Measurements from ENCODE around the gene SBF2. TPM values are rescaled to one million over a fixed set of nuclear protein-coding genes. Genes with fewer than 3 reads are reported as not detected.
"Not testable (repeated sequence)": the region's sequence is repeated elsewhere in the genome, so short reads cannot be mapped to it uniquely, and the experiment has no call there.

Gene SBF2
- total RNA-seq, 1 donor from 2014 or later = 24.0 TPM

DNA sequence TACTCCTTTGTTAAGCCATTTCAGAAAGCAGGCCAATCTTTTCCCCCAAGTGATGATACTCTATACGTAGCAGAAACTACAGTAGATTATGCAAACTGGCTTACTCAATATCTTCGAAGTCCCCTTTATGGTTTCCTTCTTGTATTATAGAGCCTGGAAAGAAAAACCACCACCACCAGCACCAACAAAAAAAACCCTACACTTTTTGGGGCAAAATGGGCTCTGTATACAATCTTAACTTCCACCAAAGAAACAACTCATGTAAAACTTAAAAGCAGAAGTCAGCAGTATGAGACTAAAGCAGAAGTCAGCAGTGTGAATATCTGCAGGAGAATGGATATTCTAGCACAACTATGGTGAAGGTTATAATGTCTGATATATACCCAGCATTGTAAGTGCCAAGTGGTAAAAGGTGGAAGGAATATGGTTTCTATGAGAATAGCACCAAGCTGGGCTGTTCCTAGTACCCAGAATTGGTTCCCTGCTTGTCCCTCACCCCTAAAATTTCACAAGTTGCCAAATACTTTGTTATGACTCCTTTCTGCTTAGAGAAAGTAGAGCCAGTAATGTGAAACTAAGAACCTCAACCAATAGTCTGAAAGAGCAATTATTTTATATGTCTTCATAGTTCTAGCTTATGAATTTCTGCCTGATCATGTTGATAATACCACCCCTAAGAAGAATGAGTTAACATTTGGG, 252.1 kb downstream of the SBF2 start:
- FAIRE-seq (no peak), DNase-seq (ENCODE audit: low read depth) (no peak)
- Histone ChIP-seq H3K4me3 (ENCODE audit: low read depth, low read length) (no peak overlapping the region), H3K27me3 (ENCODE audit: control insufficient read depth, insufficient read depth, low read length) (no peaks in the 10 kb centered on the region), H3K36me3 (ENCODE audit: control insufficient read depth, insufficient read depth, low read length) (no peaks in the 10 kb centered on the region)
- TF ChIP-seq, protein P1, sequence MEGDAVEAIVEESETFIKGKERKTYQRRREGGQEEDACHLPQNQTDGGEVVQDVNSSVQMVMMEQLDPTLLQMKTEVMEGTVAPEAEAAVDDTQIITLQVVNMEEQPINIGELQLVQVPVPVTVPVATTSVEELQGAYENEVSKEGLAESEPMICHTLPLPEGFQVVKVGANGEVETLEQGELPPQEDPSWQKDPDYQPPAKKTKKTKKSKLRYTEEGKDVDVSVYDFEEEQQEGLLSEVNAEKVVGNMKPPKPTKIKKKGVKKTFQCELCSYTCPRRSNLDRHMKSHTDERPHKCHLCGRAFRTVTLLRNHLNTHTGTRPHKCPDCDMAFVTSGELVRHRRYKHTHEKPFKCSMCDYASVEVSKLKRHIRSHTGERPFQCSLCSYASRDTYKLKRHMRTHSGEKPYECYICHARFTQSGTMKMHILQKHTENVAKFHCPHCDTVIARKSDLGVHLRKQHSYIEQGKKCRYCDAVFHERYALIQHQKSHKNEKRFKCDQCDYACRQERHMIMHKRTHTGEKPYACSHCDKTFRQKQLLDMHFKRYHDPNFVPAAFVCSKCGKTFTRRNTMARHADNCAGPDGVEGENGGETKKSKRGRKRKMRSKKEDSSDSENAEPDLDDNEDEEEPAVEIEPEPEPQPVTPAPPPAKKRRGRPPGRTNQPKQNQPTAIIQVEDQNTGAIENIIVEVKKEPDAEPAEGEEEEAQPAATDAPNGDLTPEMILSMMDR (IDR thresholded peaks at IDR 0.05; ENCODE audit: insufficient read depth, low read length, severe bottlenecking) = no peak

DNA sequence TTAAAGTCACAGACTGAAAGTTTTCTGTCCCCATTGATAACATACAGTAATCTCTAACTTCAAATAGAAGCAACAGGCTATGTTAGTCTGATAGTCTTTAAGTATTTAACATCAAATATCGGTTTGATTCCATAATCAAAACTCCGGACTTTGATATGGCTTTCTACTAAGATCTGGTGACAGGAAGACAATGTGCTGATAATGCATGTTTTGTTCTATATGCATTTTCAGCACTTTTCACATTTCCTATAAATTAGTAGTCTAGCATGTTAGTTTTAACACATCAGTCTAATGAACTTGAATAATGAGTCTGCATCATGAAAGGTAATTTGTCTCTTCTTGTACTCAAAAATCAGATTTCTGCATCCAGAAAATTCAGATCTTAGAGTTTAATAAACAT, 252.7 kb downstream of the SBF2 start:
- no peaks in the 10 kb centered on the region for H3K27me3 ChIP-seq (ENCODE audit: control insufficient read depth, insufficient read depth, low read length)
- no peaks in the 10 kb centered on the region for H3K36me3 ChIP-seq (ENCODE audit: control insufficient read depth, insufficient read depth, low read length)
- H3K4me3 ChIP-seq (ENCODE audit: low read depth, low read length) = no peak overlapping the region
- TF ChIP-seq, protein P1 (IDR thresholded peaks at IDR 0.05; ENCODE audit: insufficient read depth, low read length, severe bottlenecking) = no peak
- DNase-seq (ENCODE audit: low read depth) (no peak), FAIRE-seq (no peak)

DNA sequence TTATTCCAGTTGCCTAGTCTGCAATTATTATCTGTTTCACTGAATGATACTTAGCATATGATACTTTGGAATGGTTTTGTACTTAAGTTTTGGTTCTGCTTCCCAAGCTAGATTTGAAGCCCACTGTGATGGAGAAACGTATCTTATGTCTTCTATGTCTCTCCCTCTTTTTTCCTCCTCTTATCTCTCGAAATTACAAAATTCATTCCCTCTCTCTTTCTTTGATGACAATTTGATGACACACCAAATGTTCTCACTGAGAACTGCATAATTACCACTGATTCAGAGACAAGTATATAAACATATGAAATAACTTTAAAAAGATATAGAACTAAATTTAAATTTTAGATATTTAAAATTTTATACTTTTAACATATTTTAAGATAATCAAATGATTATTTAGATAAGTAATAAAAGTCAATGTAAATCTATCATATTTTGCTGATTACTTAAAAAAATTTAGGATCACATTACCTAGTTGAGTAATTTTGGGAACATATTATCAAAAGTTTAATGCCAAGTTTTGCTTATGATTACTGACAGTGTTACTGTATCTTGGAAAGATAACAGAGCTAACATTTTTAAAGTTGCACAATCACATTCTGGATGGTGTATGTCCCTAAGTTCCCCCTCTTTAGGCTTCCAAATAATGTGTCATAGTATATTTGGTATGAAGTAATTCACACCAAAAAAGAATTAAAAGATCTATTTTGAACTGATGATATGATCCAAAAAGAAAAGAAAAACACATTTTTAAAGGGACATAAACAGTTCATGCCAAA, 255.3 kb downstream of the SBF2 start:
- DNase-seq (ENCODE audit: low read depth) (no peak), FAIRE-seq (no peak)
- Histone ChIP-seq H3K27me3 (ENCODE audit: control insufficient read depth, insufficient read depth, low read length) (no peaks in the 10 kb centered on the region), H3K4me3 (ENCODE audit: low read depth, low read length) (no peak overlapping the region), H3K36me3 (ENCODE audit: control insufficient read depth, insufficient read depth, low read length) (no peaks in the 10 kb centered on the region)
- TF ChIP-seq, protein P1 (IDR thresholded peaks at IDR 0.05; ENCODE audit: insufficient read depth, low read length, severe bottlenecking) = no peak

DNA sequence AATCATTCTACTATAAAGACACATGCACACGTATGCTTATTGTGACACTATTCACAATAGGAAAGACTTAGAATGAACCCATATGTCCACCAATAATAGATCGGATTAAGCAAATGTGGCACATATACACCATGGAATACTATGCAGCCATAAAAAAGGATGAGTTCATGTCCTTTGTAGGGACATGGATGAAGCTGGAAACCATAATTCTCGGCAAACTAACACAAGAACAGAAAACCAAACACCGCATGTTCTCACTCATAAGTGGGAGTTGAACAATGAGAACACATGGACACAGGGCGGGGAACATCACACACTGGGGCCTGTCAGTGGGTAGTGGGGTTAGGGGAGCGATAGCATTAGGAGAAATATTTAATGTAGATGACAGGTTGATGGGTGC, 258.1 kb downstream of the SBF2 start:
- not testable (repeated sequence) for DNase-seq (ENCODE audit: low read depth); H3K4me3 ChIP-seq (ENCODE audit: low read depth, low read length); FAIRE-seq; H3K36me3 ChIP-seq (ENCODE audit: control insufficient read depth, insufficient read depth, low read length); H3K27me3 ChIP-seq (ENCODE audit: control insufficient read depth, insufficient read depth, low read length)

DNA sequence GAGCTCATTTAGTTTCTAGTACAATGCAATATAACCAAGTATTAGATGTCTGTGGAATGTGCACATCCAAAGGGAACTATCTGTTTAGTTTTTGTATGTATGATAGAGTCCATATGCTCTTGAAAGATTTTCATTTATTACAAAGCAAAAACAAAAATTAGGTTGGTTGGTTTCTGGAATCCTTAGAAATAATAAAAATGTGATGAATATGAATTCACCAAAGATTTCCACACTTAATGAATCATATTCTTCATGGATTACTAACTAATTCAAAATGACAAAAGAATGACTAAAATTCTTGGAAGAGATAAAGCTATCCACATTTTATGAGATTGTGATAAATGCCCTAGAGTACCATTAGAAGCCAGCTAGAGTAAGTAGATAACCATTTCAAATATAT, 261.1 kb downstream of the SBF2 start:
- no peak for FAIRE-seq

DNA sequence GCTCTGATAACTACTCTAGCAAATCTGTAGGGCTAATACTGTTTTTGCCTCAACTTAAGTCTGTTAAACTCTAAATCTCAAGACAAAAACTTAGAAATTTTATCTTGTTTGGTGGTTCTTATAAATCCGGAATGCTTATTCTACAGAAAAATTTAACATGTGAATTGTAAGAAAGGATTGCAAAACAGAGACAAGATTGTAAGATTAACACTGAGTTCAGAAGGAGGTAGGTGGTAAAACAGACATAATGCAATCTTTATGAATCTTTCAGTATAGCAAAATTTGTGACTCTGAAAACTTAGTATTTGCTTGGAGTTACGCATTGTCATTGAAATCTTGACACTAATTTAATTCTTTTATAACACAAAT, 263.9 kb downstream of the SBF2 start:
- Histone ChIP-seq H3K4me3 (ENCODE audit: low read depth, low read length) (no peak overlapping the region), H3K36me3 (ENCODE audit: control insufficient read depth, insufficient read depth, low read length) (no peaks in the 10 kb centered on the region), H3K27me3 (ENCODE audit: control insufficient read depth, insufficient read depth, low read length) (no peaks in the 10 kb centered on the region)
- no peak for FAIRE-seq
- no peak for DNase-seq (ENCODE audit: low read depth)
- TF ChIP-seq, protein P1 (IDR thresholded peaks at IDR 0.05; ENCODE audit: insufficient read depth, low read length, severe bottlenecking) = no peak

More for the DNA sequence above, 261.1 kb downstream of the SBF2 start:
- Histone ChIP-seq H3K36me3 (ENCODE audit: control insufficient read depth, insufficient read depth, low read length) (no peaks in the 10 kb centered on the region), H3K27me3 (ENCODE audit: control insufficient read depth, insufficient read depth, low read length) (no peaks in the 10 kb centered on the region), H3K4me3 (ENCODE audit: low read depth, low read length) (no peak overlapping the region)
- peak; percentile 38 for DNase-seq (ENCODE audit: low read depth)
- TF ChIP-seq, protein P1 (IDR thresholded peaks at IDR 0.05; ENCODE audit: insufficient read depth, low read length, severe bottlenecking) = no peak

Measured in bronchial epithelial cell (primary cell).